Lung (tissue), 12 donors: ENCODE measurements around the gene ZC3H14. TPM values are rescaled to one million over a fixed set of nuclear protein-coding genes. Genes with fewer than 3 reads are reported as not detected.
"Not testable (repeated sequence)": the region's sequence is repeated elsewhere in the genome, so short reads cannot be mapped to it uniquely, and the experiment has no call there.

Experiments
- ATAC-seq: fragments of 200-7000 bp; cut with Tn5 transposase; one replicate; pipeline ENCODE4 v1.9.1; 2020; ENCODE audit warnings: moderate number of reproducible peaks; ENCODE audit not compliant: insufficient read depth, low FRiP score
- DNase-seq, 3 donors: peaks; one replicate each; pipeline ENCODE4 v3.0.0-alpha.2; 2013 to 2017
- H3K27ac ChIP-seq, 2 donors: one replicate each; pipeline ENCODE4 v1.5.1; 2013; ENCODE audit warnings: mild to moderate bottlenecking in 2 of 2, moderate library complexity in 2 of 2, control low read depth in 1 of 2, inconsistent platforms in 1 of 2, low read depth in 1 of 2, low read length in 1 of 2
- H3K27me3 ChIP-seq, 3 donors: one replicate each; pipeline ENCODE4 v1.5.1; 2013; ENCODE audit warnings: low read length in 2 of 3; ENCODE audit not compliant: control insufficient read depth in 3 of 3, insufficient read depth in 3 of 3
- H3K36me3 ChIP-seq, 4 donors: one replicate each; pipeline ENCODE4 v1.5.1; 2013; ENCODE audit warnings: low read length in 4 of 4, mild to moderate bottlenecking in 1 of 4, moderate library complexity in 1 of 4; ENCODE audit not compliant: control insufficient read depth in 4 of 4, insufficient read depth in 4 of 4
- H3K4me1 ChIP-seq, 5 donors: one replicate each; pipeline ENCODE4 v1.5.1; 2013; ENCODE audit warnings: low read length in 5 of 5, mild to moderate bottlenecking in 2 of 5, moderate library complexity in 1 of 5; ENCODE audit not compliant: control insufficient read depth in 5 of 5, insufficient read depth in 5 of 5
- H3K4me3 ChIP-seq: one replicate; pipeline ENCODE4 v1.5.1; 2013; ENCODE audit warnings: mild to moderate bottlenecking, control low read depth, moderate library complexity
- H3K9ac ChIP-seq, 2 donors: one replicate each; pipeline ENCODE4 v1.5.1; 2013; ENCODE audit warnings: low read length in 2 of 2, control low read depth in 1 of 2; ENCODE audit not compliant: insufficient read depth in 1 of 2
- H3K9me3 ChIP-seq, 4 donors: one replicate each; pipeline ENCODE4 v1.5.1; 2013; ENCODE audit warnings: low read length in 3 of 4, mild to moderate bottlenecking in 1 of 4, moderate library complexity in 1 of 4; ENCODE audit not compliant: control insufficient read depth in 4 of 4, insufficient read depth in 3 of 4
- CTCF ChIP-seq: IDR thresholded peaks from 2 replicates; pipeline ENCODE4 v1.5.1; 2012; ENCODE audit warnings: mild to moderate bottlenecking; ENCODE audit errors: control extremely low read depth, extremely low read depth
- WGBS, 2 donors: extraction: QIAGEN DNeasy Blood & Tissue Kit; methylation state at CpG; one replicate each; pipeline ENCODE4 v1.1.7; 2013; 5-methylcytosine and 5-hydroxymethylcytosine counted together
- polyA plus RNA-seq, 2 donors: library from polyadenylated mRNA; stranded (reverse); fragments of 200-250 nt; gene quantifications; one replicate each; pipeline ENCODE4 v1.2.1, GENCODE V29; 2013
- total RNA-seq, 2 donors: library from RNA; depleted of rRNA in 1 of 2; stranded (reverse); fragments of >200 nt in 1 of 2; gene quantifications; one replicate each; pipeline ENCODE4 v1.2.1, GENCODE V29; 2014 to 2021
- donor health status: control.
- donor health status: control.
- donor health status: Bipolar disorder and iron deficiency.
- donor health status: healthy.
- donor health status: DM: yes; HTN: yes; CAD: no.

Gene ZC3H14
- total and polyA plus RNA-seq, 4 donors: 21.9 to 79.7 (median 36.3) TPM

- WGBS, 2 donors: 64 to 83% methylated on average over 3 of the region's 3 CpGs
- Histone ChIP-seq H3K9ac (no peak overlapping the region), H3K4me3 (no peak overlapping the region), H3K9me3 (no peaks in the 10 kb centered on the region), H3K36me3 (peaks cover 0 to 11% (median 7%) of the 10 kb centered on the region in 4 donors), H3K4me1 (peaks cover 0 to 14% (median 0%) of the 10 kb centered on the region in 5 donors), H3K27me3 (no peaks in the 10 kb centered on the region), H3K27ac (no peak overlapping the region)
- TF ChIP-seq CTCF: no peak
- peak; percentile 22 for ATAC-seq
- DNase-seq: no peak
Observed at GRCh38 chr14:88522393-88522792, 40.4 kb upstream of the ZC3H14 start.

- not testable (repeated sequence) for H3K9me3 ChIP-seq, H3K27ac ChIP-seq, H3K9ac ChIP-seq, DNase-seq, H3K27me3 ChIP-seq, H3K4me1 ChIP-seq, ATAC-seq, H3K4me3 ChIP-seq
- H3K36me3 ChIP-seq: peaks cover 0 to 24% (median 7%) of the 10 kb centered on the region in 4 donors
- 94% methylated on average over 1 of the region's 1 CpG for WGBS, 2 donors
Observed at GRCh38 chr14:88529889-88530288, 32.9 kb upstream of the ZC3H14 start.

- Histone ChIP-seq H3K9ac (no peak overlapping the region), H3K27me3 (no peaks in the 10 kb centered on the region), H3K4me3 (no peak overlapping the region), H3K4me1 (peaks cover 0 to 8% (median 0%) of the 10 kb centered on the region in 5 donors), H3K9me3 (peaks cover 0 to 5% (median 0%) of the 10 kb centered on the region in 4 donors), H3K27ac (no peak overlapping the region), H3K36me3 (peaks cover 0 to 21% (median 6%) of the 10 kb centered on the region in 4 donors)
- ATAC-seq (no peak), DNase-seq (no peak)
- no peak for TF ChIP-seq CTCF
- WGBS, 2 donors: 93 to 95% methylated on average over 6 of the region's 6 CpGs
Observed at GRCh38 chr14:88533064-88533602, 29.7 kb upstream of the ZC3H14 start.

GRCh38 chr14:88535149-88535548, 27.7 kb upstream of the ZC3H14 start:
- H3K4me1 ChIP-seq: peaks cover 0 to 16% (median 0%) of the 10 kb centered on the region in 5 donors
- no peak overlapping the region for H3K9ac ChIP-seq
- H3K9me3 ChIP-seq: peaks cover 0 to 2% (median 0%) of the 10 kb centered on the region in 4 donors
- no peak for DNase-seq
- no peak for TF ChIP-seq CTCF
- peak; percentile 47 for ATAC-seq
- H3K4me3 ChIP-seq: no peak overlapping the region
- no peaks in the 10 kb centered on the region for H3K27me3 ChIP-seq
- H3K36me3 ChIP-seq: peaks cover 0 to 23% (median 7%) of the 10 kb centered on the region in 4 donors
- peak overlapping the region in 1 of 2 donors; percentile 0 for H3K27ac ChIP-seq
- WGBS, 2 donors: 23 to 33% methylated on average over 4 of the region's 4 CpGs
